Fibroblast of lung (primary cell): ENCODE measurements around the gene PDX1. TPM values are rescaled to one million over a fixed set of nuclear protein-coding genes. Genes with fewer than 3 reads are reported as not detected.
A peak's percentile ranks its signal among the peaks of the same experiment; 100 is the strongest.

Experiments
- DNase-seq, 2 donors: peaks; one replicate each; pipeline versions ENCODE4 v3.0.0 to v3.0.0-alpha.2; 2010; ENCODE audit warnings: low read depth in 2 of 2
- H2AFZ ChIP-seq: 2 replicates; pipeline ENCODE4 v1.5.1; 2012; ENCODE audit warnings: low read length, control low read depth, inconsistent platforms
- H3K27ac ChIP-seq: 2 replicates; pipeline ENCODE4 v1.5.1; 2011; ENCODE audit warnings: low read length, control low read depth; ENCODE audit not compliant: insufficient read depth
- H3K27me3 ChIP-seq: 2 replicates; pipeline ENCODE4 v1.5.1; 2011; ENCODE audit warnings: mild to moderate bottlenecking, low read length; ENCODE audit not compliant: control insufficient read depth, insufficient read depth
- H3K36me3 ChIP-seq: 2 replicates; pipeline ENCODE4 v1.5.1; 2011; ENCODE audit warnings: low read length; ENCODE audit not compliant: control insufficient read depth, insufficient read depth
- H3K4me1 ChIP-seq: 2 replicates; pipeline ENCODE4 v1.5.1; 2011; ENCODE audit warnings: low read length; ENCODE audit not compliant: control insufficient read depth, insufficient read depth; ENCODE audit errors: extremely low read depth
- H3K4me2 ChIP-seq: 2 replicates; pipeline ENCODE4 v1.5.1; 2011; ENCODE audit warnings: low read length, control low read depth; ENCODE audit not compliant: insufficient read depth; ENCODE audit errors: extremely low read depth
- H3K4me3 ChIP-seq, 4 experiments: fragments of 200-600 bp in 1 of 4; sonication (generic) in 1 of 4; replicated peaks in 1 of 4; 2 replicates each; pipeline ENCODE4 v1.5.1; 2011 to 2016; ENCODE audit warnings: low read length in 4 of 4, low read depth in 3 of 4, mild to moderate bottlenecking in 3 of 4, control low read depth in 2 of 4, inconsistent platforms in 1 of 4, mixed read lengths in 1 of 4; ENCODE audit not compliant: insufficient read depth in 1 of 4; ENCODE audit errors: control extremely low read depth in 1 of 4
- H3K79me2 ChIP-seq: 2 replicates; pipeline ENCODE4 v1.5.1; 2012; ENCODE audit warnings: mild to moderate bottlenecking, low read length, inconsistent platforms; ENCODE audit not compliant: control insufficient read depth, insufficient read depth
- H3K9ac ChIP-seq: 2 replicates; pipeline ENCODE4 v1.5.1; 2011; ENCODE audit warnings: mild to moderate bottlenecking, low read length, control low read depth; ENCODE audit not compliant: insufficient read depth
- H3K9me3 ChIP-seq: 2 replicates; pipeline ENCODE4 v1.5.1; 2012; ENCODE audit warnings: low read depth, low read length; ENCODE audit not compliant: control insufficient read depth, insufficient read depth
- H4K20me1 ChIP-seq: 2 replicates; pipeline ENCODE4 v1.5.1; 2011; ENCODE audit warnings: low read length; ENCODE audit not compliant: control insufficient read depth, insufficient read depth; ENCODE audit errors: extremely low read depth
- CTCF ChIP-seq, 2 donors: IDR thresholded peaks in 1 of 2; conservative IDR thresholded peaks in 1 of 2; 1 replicate in 1 of 2; 2 replicates in 1 of 2; pipeline ENCODE4 v1.5.1; 2011 to 2012; ENCODE audit warnings: low read length in 2 of 2, control low read depth in 1 of 2, inconsistent platforms in 1 of 2, low read depth in 1 of 2, mild to moderate bottlenecking in 1 of 2
- EZH2 ChIP-seq: IDR thresholded peaks from 2 replicates; pipeline ENCODE4 v1.5.1; 2012; ENCODE audit warnings: low read length, control low read depth, mild to moderate bottlenecking; ENCODE audit errors: missing control alignments
- polyA plus RNA-seq, 2 donors: library from polyadenylated mRNA; depleted of rRNA in 1 of 2; stranded (reverse) in 1 of 2; unstranded in 1 of 2; fragments of >200 nt; gene quantifications; 2 replicates each; pipeline ENCODE4 v1.2.1, GENCODE V29; 2011 to 2012; ENCODE audit warnings: missing spikeins in 1 of 2
- total RNA-seq: library from RNA; depleted of rRNA; stranded (reverse); fragments of >200 nt; gene quantifications from 2 replicates; pipeline ENCODE4 v1.2.1, GENCODE V29; 2014

The PDX1 gene
- total and polyA plus RNA-seq, 2 donors (not counting 1 experiment from before 2014, with no cell fraction given), result not detected

DNA sequence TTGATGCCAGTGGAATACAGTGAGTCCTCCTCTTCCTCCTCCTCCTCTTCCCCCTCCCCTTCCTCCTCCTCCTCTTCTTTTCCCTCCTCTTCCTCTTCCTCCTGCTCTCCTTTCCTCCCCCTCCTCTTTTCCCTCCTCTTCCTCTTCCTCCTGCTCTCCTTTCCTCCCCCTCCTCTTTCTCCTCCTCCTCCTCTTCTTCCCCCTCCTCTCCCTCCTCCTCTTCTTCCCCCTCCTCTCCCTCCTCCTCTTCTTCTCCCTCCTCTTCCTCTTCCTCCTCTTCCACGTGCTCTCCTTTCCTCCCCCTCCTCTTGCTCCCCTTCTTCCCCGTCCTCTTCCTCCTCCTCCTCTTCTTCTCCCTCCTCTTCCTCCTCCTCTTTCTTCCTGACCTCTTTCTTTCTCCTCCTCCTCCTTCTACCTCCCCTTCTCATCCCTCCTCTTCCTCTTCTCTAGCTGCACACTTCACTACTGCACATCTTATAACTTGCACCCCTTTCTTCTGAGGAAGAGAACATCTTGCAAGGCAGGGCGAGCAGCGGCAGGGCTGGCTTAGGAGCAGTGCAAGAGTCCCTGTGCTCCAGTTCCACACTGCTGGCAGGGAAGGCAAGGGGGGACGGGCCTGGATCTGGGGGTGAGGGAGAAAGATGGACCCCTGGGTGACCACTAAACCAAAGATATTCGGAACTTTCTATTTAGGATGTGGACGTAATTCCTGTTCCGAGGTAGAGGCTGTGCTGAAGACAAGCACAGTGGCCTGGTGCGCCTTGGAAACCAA lies 5.6 kb downstream of the PDX1 start:
- H3K4me3 ChIP-seq, result no peak overlapping the region
- H3K9ac ChIP-seq, result no peak overlapping the region
- H3K4me1 ChIP-seq, result no peaks in the 10 kb centered on the region
- TF ChIP-seq CTCF (conservative IDR thresholded peaks at IDR 0.05 in 1 of 2, IDR thresholded peaks at IDR 0.05 in 1 of 2; ENCODE audit: low read depth in 1 of 2, low read length in 2 of 2) (no peak), EZH2 (peak; percentile 44)
- H3K79me2 ChIP-seq, result no peaks in the 10 kb centered on the region
- H3K36me3 ChIP-seq, result no peaks in the 10 kb centered on the region
- no peaks in the 10 kb centered on the region for H4K20me1 ChIP-seq
- no peak overlapping the region for H3K27ac ChIP-seq
- no peak for DNase-seq
- no peak overlapping the region for H3K4me2 ChIP-seq
- H2AFZ ChIP-seq, result no peak overlapping the region
- no peaks in the 10 kb centered on the region for H3K9me3 ChIP-seq
- peaks cover 86% of the 10 kb centered on the region for H3K27me3 ChIP-seq

GRCh38 chr13:27926644-27927434 lies 7.0 kb downstream of the PDX1 start:
- TF ChIP-seq EZH2 (peak; percentile 81), CTCF (conservative IDR thresholded peaks at IDR 0.05 in 1 of 2, IDR thresholded peaks at IDR 0.05 in 1 of 2; ENCODE audit: low read depth in 1 of 2, low read length in 2 of 2) (no peak)
- H3K36me3 ChIP-seq, result no peaks in the 10 kb centered on the region
- peaks cover 73% of the 10 kb centered on the region for H3K27me3 ChIP-seq
- no peaks in the 10 kb centered on the region for H4K20me1 ChIP-seq
- H3K9me3 ChIP-seq, result no peaks in the 10 kb centered on the region
- no peak overlapping the region for H2AFZ ChIP-seq
- H3K4me3 ChIP-seq, result no peak overlapping the region
- H3K79me2 ChIP-seq, result no peaks in the 10 kb centered on the region
- H3K4me2 ChIP-seq, result no peak overlapping the region
- H3K27ac ChIP-seq, result no peak overlapping the region
- no peak for DNase-seq
- no peak overlapping the region for H3K9ac ChIP-seq
- no peaks in the 10 kb centered on the region for H3K4me1 ChIP-seq
